ENCODE results near the gene CHKA.
A peak's percentile ranks its signal among the peaks of the same experiment; 100 is the strongest.

CHKA gene

DNA sequence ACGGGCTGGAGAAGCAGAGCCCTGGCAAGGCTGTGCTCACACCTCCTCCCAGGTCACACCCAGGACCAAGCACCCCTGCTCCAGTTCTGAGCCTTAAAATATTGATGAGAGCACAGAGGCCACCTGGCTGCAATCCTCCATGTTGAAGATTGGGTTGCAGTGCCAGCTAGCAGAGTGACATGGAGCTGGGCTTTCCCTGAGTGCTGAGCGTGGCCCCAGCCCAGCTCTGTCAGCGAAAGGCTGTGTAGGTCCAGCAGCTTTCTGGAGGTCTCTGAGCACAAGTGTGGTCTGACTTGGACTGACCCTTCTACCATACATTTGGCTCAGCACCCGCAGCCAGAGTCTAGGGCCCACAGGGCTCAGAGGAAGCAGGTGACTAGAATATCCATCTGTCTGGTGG is 4.0 kb upstream of the CHKA start:
- Histone ChIP-seq H3K4me2 (ENCODE audit: insufficient read depth, low read length) (no peak overlapping the region), H2AFZ (ENCODE audit: low read depth, low read length) (no peak overlapping the region), H3K4me3 (ENCODE audit: low read depth in 1 of 2, low read length in 2 of 2) (no peak overlapping the region), H3K9ac (ENCODE audit: low read depth, low read length) (no peak overlapping the region), H3K27me3 (ENCODE audit: insufficient read depth, low read length, poor library complexity) (no peaks in the 10 kb centered on the region), H3K9me3 (ENCODE audit: insufficient read depth, low read length, severe bottlenecking) (peaks cover 6% of the 10 kb centered on the region), H3K27ac (ENCODE audit: low read length) (no peak overlapping the region), H3K4me1 (ENCODE audit: insufficient read depth, low read length) (peaks cover 13% of the 10 kb centered on the region), H4K20me1 (ENCODE audit: insufficient read depth, low read length) (peaks cover 3% of the 10 kb centered on the region; the same call in 1 of the 2 replicates), H3K36me3 (ENCODE audit: insufficient read depth, low read length) (no peaks in the 10 kb centered on the region), H3K79me2 (ENCODE audit: insufficient read depth, low read length) (peaks cover 6% of the 10 kb centered on the region)
- DNase-seq: no peak
- TF ChIP-seq CTCF (IDR thresholded peaks at IDR 0.05; ENCODE audit: borderline replicate concordance, extremely low read depth, low read length, poor library complexity, severe bottlenecking) (no peak), EZH2 (IDR thresholded peaks at IDR 0.05; ENCODE audit: borderline replicate concordance, low read depth, low read length, severe bottlenecking) (no peak)
- ATAC-seq (ENCODE audit: insufficient read depth, low read depth): no peak

GRCh38 chr11:68122936-68123539 is 1.9 kb upstream of the CHKA start:
- no peaks in the 10 kb centered on the region for H3K9me3 ChIP-seq (ENCODE audit: insufficient read depth, low read length, severe bottlenecking)
- H2AFZ ChIP-seq (ENCODE audit: low read depth, low read length): no peak overlapping the region
- H3K36me3 ChIP-seq (ENCODE audit: insufficient read depth, low read length): peaks cover 5% of the 10 kb centered on the region; the same call in 1 of the 2 replicates
- no peak overlapping the region for H3K4me2 ChIP-seq (ENCODE audit: insufficient read depth, low read length)
- no peaks in the 10 kb centered on the region for H3K27me3 ChIP-seq (ENCODE audit: insufficient read depth, low read length, poor library complexity)
- H3K4me1 ChIP-seq (ENCODE audit: insufficient read depth, low read length): peaks cover 34% of the 10 kb centered on the region
- ATAC-seq (ENCODE audit: insufficient read depth, low read depth) (no peak), DNase-seq (no peak)
- H3K79me2 ChIP-seq (ENCODE audit: insufficient read depth, low read length): peaks cover 26% of the 10 kb centered on the region
- H3K4me3 ChIP-seq (ENCODE audit: low read depth in 1 of 2, low read length in 2 of 2): no peak overlapping the region
- H3K9ac ChIP-seq (ENCODE audit: low read depth, low read length): no peak overlapping the region
- no peak overlapping the region for H3K27ac ChIP-seq (ENCODE audit: low read length)
- TF ChIP-seq CTCF (IDR thresholded peaks at IDR 0.05; ENCODE audit: borderline replicate concordance, extremely low read depth, low read length, poor library complexity, severe bottlenecking) (no peak), EZH2 (IDR thresholded peaks at IDR 0.05; ENCODE audit: borderline replicate concordance, low read depth, low read length, severe bottlenecking) (no peak)
- peaks cover 17% of the 10 kb centered on the region for H4K20me1 ChIP-seq (ENCODE audit: insufficient read depth, low read length)

- peak; percentile 63 for DNase-seq
- H3K4me3 ChIP-seq (ENCODE audit: low read depth in 1 of 2, low read length in 2 of 2): peak overlapping the region; percentile 40 to 67; a peak in 3 of 4 replicates
- peak overlapping the region; percentile 64 for H2AFZ ChIP-seq (ENCODE audit: low read depth, low read length)
- peaks cover 19% of the 10 kb centered on the region; the same call in 1 of the 2 replicates for H3K36me3 ChIP-seq (ENCODE audit: insufficient read depth, low read length)
- H3K27me3 ChIP-seq (ENCODE audit: insufficient read depth, low read length, poor library complexity): no peaks in the 10 kb centered on the region
- H3K9ac ChIP-seq (ENCODE audit: low read depth, low read length): peak overlapping the region; percentile 75
- peaks cover 28% of the 10 kb centered on the region for H4K20me1 ChIP-seq (ENCODE audit: insufficient read depth, low read length)
- H3K9me3 ChIP-seq (ENCODE audit: insufficient read depth, low read length, severe bottlenecking): no peaks in the 10 kb centered on the region
- TF ChIP-seq EZH2 (IDR thresholded peaks at IDR 0.05; ENCODE audit: borderline replicate concordance, low read depth, low read length, severe bottlenecking) (no peak), CTCF (IDR thresholded peaks at IDR 0.05; ENCODE audit: borderline replicate concordance, extremely low read depth, low read length, poor library complexity, severe bottlenecking) (no peak)
- H3K4me2 ChIP-seq (ENCODE audit: insufficient read depth, low read length): peak overlapping the region; percentile 86
- peaks cover 52% of the 10 kb centered on the region for H3K79me2 ChIP-seq (ENCODE audit: insufficient read depth, low read length)
- peak overlapping the region; percentile 57 for H3K27ac ChIP-seq (ENCODE audit: low read length)
- peak; percentile 25; the same call in 1 of the 3 replicates for ATAC-seq (ENCODE audit: insufficient read depth, low read depth)
- peaks cover 36% of the 10 kb centered on the region for H3K4me1 ChIP-seq (ENCODE audit: insufficient read depth, low read length)
These were observed 718 bp downstream of the CHKA start for GRCh38 chr11:68120273-68121066.

All from DND-41 (cell line).